Panc1 (cell line): ENCODE measurements around the gene CIPC. TPM values are rescaled to one million over a fixed set of nuclear protein-coding genes. Genes with fewer than 3 reads are reported as not detected.

Experiments
- ATAC-seq: fragments of 200-7000 bp; cut with Tn5 transposase; 2 replicates; pipeline ENCODE4 v1.9.1; 2020; ENCODE audit warnings: mild to moderate bottlenecking, moderate library complexity
- BruUV-seq: library from RNA; stranded (reverse); fragments of 400-500 nt; replicated peaks from 2 replicates; lab custom pipeline; 2021; lab: Mats Ljungman, UMichigan
- CTCF ChIA-PET: fragments of 300-600 bp; sonication (Branson Sonifier 250); formaldehyde crosslinking; loops from one replicate; lab custom pipeline; 2022; ENCODE audit warnings: antibody characterized with exemption; lab: Charles Lee
- POLR2A ChIA-PET: fragments of 300-600 bp; sonication (Branson Sonifier 250); formaldehyde crosslinking; loops from one replicate; lab custom pipeline; 2022; ENCODE audit warnings: antibody characterized with exemption; lab: Charles Lee
- DNase-seq: peaks from one replicate; pipeline ENCODE4 v3.0.0-alpha.2; 2010; ENCODE audit warnings: low read depth, low spot score
- H3K27ac ChIP-seq: 2 replicates; pipeline ENCODE4 v1.5.1; 2011; ENCODE audit warnings: mild to moderate bottlenecking, low read length, inconsistent platforms
- H3K27me3 ChIP-seq: fragments of 200-500 bp; sonication (Bioruptor generic); 2 replicates; pipeline ENCODE4 v1.6.0; 2014; ENCODE audit warnings: low read length, inconsistent platforms; ENCODE audit not compliant: control insufficient read depth, insufficient read depth
- H3K36me3 ChIP-seq: fragments of 200-500 bp; sonication (Bioruptor generic); 2 replicates; pipeline ENCODE4 v1.5.1; 2014; ENCODE audit warnings: inconsistent platforms, mild to moderate bottlenecking, low read length, moderate library complexity; ENCODE audit not compliant: control insufficient read depth, insufficient read depth
- H3K4me1 ChIP-seq: 2 replicates; pipeline ENCODE4 v1.5.1; 2011; ENCODE audit warnings: inconsistent platforms, mild to moderate bottlenecking, low read length, moderate library complexity; ENCODE audit not compliant: control insufficient read depth, insufficient read depth
- H3K4me3 ChIP-seq, 2 experiments: 2 replicates each; pipeline ENCODE4 v1.5.1; 2011 to 2012; ENCODE audit warnings: low read depth in 2 of 2, low read length in 2 of 2, mild to moderate bottlenecking in 2 of 2, inconsistent platforms in 1 of 2, moderate library complexity in 1 of 2
- H3K9me3 ChIP-seq: fragments of 200-500 bp; sonication (Bioruptor generic); 2 replicates; pipeline ENCODE4 v1.5.1; 2014; ENCODE audit warnings: low read depth, mild to moderate bottlenecking, inconsistent platforms, low read length, moderate library complexity; ENCODE audit not compliant: control insufficient read depth, insufficient read depth
- CTCF ChIP-seq: fragments of 450-650 bp; IDR thresholded peaks from 2 replicates; pipeline ENCODE4 v1.5.1; 2017; ENCODE audit warnings: mild to moderate bottlenecking
- POLR2AphosphoS5 ChIP-seq: IDR thresholded peaks from 2 replicates; pipeline ENCODE4 v1.6.1; 2012; ENCODE audit warnings: mild to moderate bottlenecking, low read depth, low read length, moderate library complexity
- REST ChIP-seq, 2 experiments: IDR thresholded peaks; 2 replicates each; pipeline ENCODE4 v1.6.1; 2011 to 2012; ENCODE audit warnings: low read depth in 2 of 2, control low read depth in 1 of 2, low read length in 1 of 2, mild to moderate bottlenecking in 1 of 2, moderate library complexity in 1 of 2; ENCODE audit not compliant: insufficient read depth in 1 of 2
- SIN3A ChIP-seq: IDR thresholded peaks from 2 replicates; pipeline ENCODE4 v1.6.1; 2012; ENCODE audit warnings: low read depth, mild to moderate bottlenecking, low read length, moderate library complexity, borderline replicate concordance; ENCODE audit not compliant: insufficient read depth
- TCF7L2 ChIP-seq: IDR thresholded peaks from 2 replicates; pipeline ENCODE4 v1.6.1; 2011; ENCODE audit warnings: mild to moderate bottlenecking, low read depth, low read length, inconsistent platforms
- in situ Hi-C: cut with HindIII; loops from 2 replicates; pipeline ENCODE4 v1.10.0; 2016; ENCODE audit warnings: low sequenced_read_pairs, low pct_unique_long_range_greater_than_20kb
- intact Hi-C: fragments of 100-400 bp; cut with micrococcal nuclease; formaldehyde crosslinking; loops from one replicate; pipeline ENCODE4 v1.10.0; 2022; ENCODE audit not compliant: unreplicated experiment
- total RNA-seq: library from RNA; stranded (reverse); gene quantifications from one replicate; pipeline ENCODE4 v1.2.1, GENCODE V29; 2021; ENCODE audit not compliant: unreplicated experiment

CIPC gene
- total RNA-seq, 1 experiment from 2014 or later: 20.3 TPM

GRCh38 chr14:77083082-77083481, 15.0 kb upstream of the CIPC start:
- DNase-seq: no peak
- in situ Hi-C loops: no loop called here
- ChIA-PET POLR2A (no interaction called here), CTCF (no interaction called here)
- BruUV-seq: no TSS peak
- Histone ChIP-seq H3K27me3 (no peaks in the 10 kb centered on the region), H3K27ac (no peak overlapping the region), H3K4me3 (no peak overlapping the region), H3K9me3 (no peaks in the 10 kb centered on the region), H3K4me1 (no peaks in the 10 kb centered on the region), H3K36me3 (no peaks in the 10 kb centered on the region)
- TF ChIP-seq REST (IDR thresholded peaks at IDR 0.05; ENCODE audit: insufficient read depth in 1 of 2, low read depth in 2 of 2, low read length in 1 of 2): no peak
- TF ChIP-seq SIN3A: no peak
- no peak for TF ChIP-seq CTCF
- TF ChIP-seq TCF7L2: no peak
- no peak for TF ChIP-seq POLR2AphosphoS5
- no peak for ATAC-seq
- intact Hi-C loops: no loop called here

GRCh38 chr14:77084985-77085384, 13.1 kb upstream of the CIPC start:
- H3K4me1 ChIP-seq: no peaks in the 10 kb centered on the region
- intact Hi-C loops (no loop called here), in situ Hi-C loops (no loop called here)
- no TSS peak for BruUV-seq
- H3K9me3 ChIP-seq: no peaks in the 10 kb centered on the region
- no peaks in the 10 kb centered on the region for H3K36me3 ChIP-seq
- ATAC-seq: no peak
- POLR2A ChIA-PET: no interaction called here
- no peak overlapping the region for H3K4me3 ChIP-seq
- CTCF ChIA-PET: interaction anchor here (1.1 to 1.9 kb wide), 3 partner anchors 11 to 212 kb away, joined by 4 to 5 read pairs (median 5); no protein-coding TSS in a partner anchor
- TF ChIP-seq TCF7L2 (no peak), SIN3A (no peak), REST (IDR thresholded peaks at IDR 0.05; ENCODE audit: insufficient read depth in 1 of 2, low read depth in 2 of 2, low read length in 1 of 2) (no peak), POLR2AphosphoS5 (no peak), CTCF (no peak)
- no peaks in the 10 kb centered on the region for H3K27me3 ChIP-seq
- no peak for DNase-seq
- no peak overlapping the region for H3K27ac ChIP-seq
